Keratinocyte (primary cell): ENCODE data around the gene RAPGEF1. TPM values are rescaled to one million over a fixed set of nuclear protein-coding genes. Genes with fewer than 3 reads are reported as not detected.

Experiments
- DNase-seq: peaks from one replicate; pipeline ENCODE4 v3.0.0-alpha.2; 2011; ENCODE audit warnings: low read depth, missing footprints, low spot score
- FAIRE-seq: peaks from 2 replicates; lab custom pipeline; 2011; peaks lifted over from hg19 to GRCh38; lab: Jason Lieb, UNC
- H2AFZ ChIP-seq: 2 replicates; pipeline ENCODE4 v1.6.0; 2012; ENCODE audit warnings: low read length, control low read depth, inconsistent platforms; ENCODE audit not compliant: control insufficient read depth
- H3K27ac ChIP-seq: 2 replicates; pipeline ENCODE4 v1.5.1; 2011; ENCODE audit warnings: low read length; ENCODE audit not compliant: control insufficient read depth, insufficient read depth
- H3K27me3 ChIP-seq: 3 replicates; pipeline ENCODE4 v1.6.0; 2011; ENCODE audit warnings: low read length; ENCODE audit not compliant: control insufficient read depth, insufficient read depth; ENCODE audit errors: extremely low read depth
- H3K36me3 ChIP-seq, 2 experiments: 2 replicates in 1 of 2; 3 replicates in 1 of 2; pipeline ENCODE4 v1.5.1; 2011; ENCODE audit warnings: low read length in 2 of 2, mild to moderate bottlenecking in 1 of 2; ENCODE audit not compliant: control insufficient read depth in 2 of 2, insufficient read depth in 2 of 2; ENCODE audit errors: extremely low read depth in 1 of 2
- H3K4me1 ChIP-seq: 3 replicates; pipeline ENCODE4 v1.5.1; 2011; ENCODE audit warnings: low read length; ENCODE audit not compliant: control insufficient read depth, insufficient read depth; ENCODE audit errors: extremely low read depth
- H3K4me2 ChIP-seq: 3 replicates; pipeline ENCODE4 v1.6.0; 2011; ENCODE audit warnings: low read depth, low read length; ENCODE audit not compliant: control insufficient read depth, insufficient read depth; ENCODE audit errors: extremely low read depth
- H3K4me3 ChIP-seq, 3 experiments: fragments of 200-600 bp in 1 of 3; sonication (generic) in 1 of 3; 2 replicates in 2 of 3; 3 replicates in 1 of 3; pipeline ENCODE4 v1.5.1; 2011 to 2016; ENCODE audit warnings: low read length in 3 of 3, mild to moderate bottlenecking in 3 of 3, control low read depth in 2 of 3, inconsistent platforms in 1 of 3, low read depth in 1 of 3, mixed read lengths in 1 of 3, mixed run types in 1 of 3, moderate library complexity in 1 of 3; ENCODE audit not compliant: control insufficient read depth in 2 of 3, insufficient read depth in 2 of 3; ENCODE audit errors: extremely low read depth in 1 of 3
- H3K79me2 ChIP-seq: 2 replicates; pipeline ENCODE4 v1.6.0; 2012; ENCODE audit warnings: low read length; ENCODE audit not compliant: control insufficient read depth, insufficient read depth
- H3K9ac ChIP-seq: 3 replicates; pipeline ENCODE4 v1.6.0; 2011; ENCODE audit warnings: low read length; ENCODE audit not compliant: control insufficient read depth, insufficient read depth; ENCODE audit errors: extremely low read depth
- H3K9me1 ChIP-seq: 3 replicates; pipeline ENCODE4 v1.6.0; 2011; ENCODE audit warnings: low read length; ENCODE audit not compliant: control insufficient read depth, insufficient read depth; ENCODE audit errors: extremely low read depth
- H3K9me3 ChIP-seq: 2 replicates; pipeline ENCODE4 v1.5.1; 2012; ENCODE audit warnings: low read depth, low read length; ENCODE audit not compliant: control insufficient read depth
- H4K20me1 ChIP-seq: 3 replicates; pipeline ENCODE4 v1.6.0; 2011; ENCODE audit warnings: low read length; ENCODE audit not compliant: control insufficient read depth, insufficient read depth; ENCODE audit errors: extremely low read depth
- EZH2 ChIP-seq: IDR thresholded peaks from one replicate; pipeline ENCODE4 v1.6.1; 2012; ENCODE audit warnings: inconsistent platforms, mild to moderate bottlenecking, low read length, moderate library complexity
- dilution Hi-C: fragments of 300-500 bp; cut with MboI; formaldehyde crosslinking; loops from one replicate; pipeline ENCODE4 v1.7.0; 2020; ENCODE audit warnings: low sequenced_read_pairs; ENCODE audit not compliant: extremely low pct_ligation_motif_present
- polyA plus RNA-seq, 5 experiments: library from polyadenylated mRNA; depleted of rRNA in 3 of 5; stranded (reverse) in 3 of 5; stranded (forward) in 1 of 5; unstranded in 1 of 5; fragments of >200 nt; gene quantifications; 1 replicate in 1 of 5; 2 replicates in 3 of 5; 3 replicates in 1 of 5; pipeline versions ENCODE4 v1.2.1 to v1.2.3, GENCODE V29; 2011 to 2012; ENCODE audit warnings: missing spikeins in 2 of 5, low read depth in 1 of 5, low replicate concordance in 1 of 5
- TF ChIP-seq, protein P1 (sequence below), 3 experiments: IDR thresholded peaks in 1 of 3; conservative IDR thresholded peaks in 1 of 3; optimal IDR thresholded peaks in 1 of 3; 2 replicates in 2 of 3; 3 replicates in 1 of 3; pipeline versions ENCODE3 to v1.5.1; 2011; ENCODE audit warnings: low read length in 3 of 3, mild to moderate bottlenecking in 3 of 3, moderate library complexity in 2 of 3, control low read depth in 1 of 3, inconsistent platforms in 1 of 3; ENCODE audit not compliant: insufficient read depth in 2 of 3; ENCODE audit errors: extremely low read depth in 1 of 3

The RAPGEF1 gene
- polyA plus RNA-seq, 1 donor (not counting 4 experiments of a cell fraction or from before 2014, with no cell fraction given) = 18.5 TPM

DNA sequence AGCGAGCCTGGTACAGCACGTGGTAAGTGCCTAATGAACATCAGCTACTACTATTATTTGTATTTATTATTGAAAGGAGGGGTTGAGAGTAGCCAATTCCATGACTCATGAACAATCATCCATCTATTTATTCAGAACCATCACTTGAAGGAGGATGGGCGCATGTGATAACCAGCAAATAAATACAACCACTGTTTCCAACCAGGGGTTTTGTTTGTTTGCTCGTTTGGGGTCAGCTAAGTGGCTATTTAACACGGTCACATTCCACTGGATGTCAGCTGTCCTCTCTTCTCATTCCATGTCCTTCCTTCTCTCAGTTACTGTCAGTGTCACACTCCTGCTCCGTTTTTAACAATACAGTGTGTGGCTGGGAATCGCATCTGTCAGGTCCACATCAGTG lies 8.6 kb downstream of the RAPGEF1 start:
- FAIRE-seq = no peak
- H3K4me2 ChIP-seq = peak overlapping the region; percentile 34
- H3K4me1 ChIP-seq = peaks cover 80% of the 10 kb centered on the region
- TF ChIP-seq, protein P1, sequence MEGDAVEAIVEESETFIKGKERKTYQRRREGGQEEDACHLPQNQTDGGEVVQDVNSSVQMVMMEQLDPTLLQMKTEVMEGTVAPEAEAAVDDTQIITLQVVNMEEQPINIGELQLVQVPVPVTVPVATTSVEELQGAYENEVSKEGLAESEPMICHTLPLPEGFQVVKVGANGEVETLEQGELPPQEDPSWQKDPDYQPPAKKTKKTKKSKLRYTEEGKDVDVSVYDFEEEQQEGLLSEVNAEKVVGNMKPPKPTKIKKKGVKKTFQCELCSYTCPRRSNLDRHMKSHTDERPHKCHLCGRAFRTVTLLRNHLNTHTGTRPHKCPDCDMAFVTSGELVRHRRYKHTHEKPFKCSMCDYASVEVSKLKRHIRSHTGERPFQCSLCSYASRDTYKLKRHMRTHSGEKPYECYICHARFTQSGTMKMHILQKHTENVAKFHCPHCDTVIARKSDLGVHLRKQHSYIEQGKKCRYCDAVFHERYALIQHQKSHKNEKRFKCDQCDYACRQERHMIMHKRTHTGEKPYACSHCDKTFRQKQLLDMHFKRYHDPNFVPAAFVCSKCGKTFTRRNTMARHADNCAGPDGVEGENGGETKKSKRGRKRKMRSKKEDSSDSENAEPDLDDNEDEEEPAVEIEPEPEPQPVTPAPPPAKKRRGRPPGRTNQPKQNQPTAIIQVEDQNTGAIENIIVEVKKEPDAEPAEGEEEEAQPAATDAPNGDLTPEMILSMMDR (optimal IDR thresholded peaks at IDR 0.05 in 1 of 3, IDR thresholded peaks at IDR 0.05 in 1 of 3, conservative IDR thresholded peaks at IDR 0.05 in 1 of 3; ENCODE audit: extremely low read depth in 1 of 3, insufficient read depth in 2 of 3, low read length in 3 of 3) = no peak
- no peak for TF ChIP-seq EZH2
- peaks cover 0 to 4% of the 10 kb centered on the region in 2 experiments for H3K36me3 ChIP-seq
- H3K9me1 ChIP-seq = peaks cover 16% of the 10 kb centered on the region
- peaks cover 18% of the 10 kb centered on the region for H4K20me1 ChIP-seq
- no peaks in the 10 kb centered on the region for H3K27me3 ChIP-seq
- H3K9ac ChIP-seq = peak overlapping the region; percentile 62
- dilution Hi-C loops = no loop called here
- H3K4me3 ChIP-seq = no peak overlapping the region
- no peaks in the 10 kb centered on the region for H3K9me3 ChIP-seq
- peaks cover 40% of the 10 kb centered on the region for H3K79me2 ChIP-seq
- H2AFZ ChIP-seq = no peak overlapping the region
- peak overlapping the region; percentile 91 for H3K27ac ChIP-seq
- no peak for DNase-seq

DNA sequence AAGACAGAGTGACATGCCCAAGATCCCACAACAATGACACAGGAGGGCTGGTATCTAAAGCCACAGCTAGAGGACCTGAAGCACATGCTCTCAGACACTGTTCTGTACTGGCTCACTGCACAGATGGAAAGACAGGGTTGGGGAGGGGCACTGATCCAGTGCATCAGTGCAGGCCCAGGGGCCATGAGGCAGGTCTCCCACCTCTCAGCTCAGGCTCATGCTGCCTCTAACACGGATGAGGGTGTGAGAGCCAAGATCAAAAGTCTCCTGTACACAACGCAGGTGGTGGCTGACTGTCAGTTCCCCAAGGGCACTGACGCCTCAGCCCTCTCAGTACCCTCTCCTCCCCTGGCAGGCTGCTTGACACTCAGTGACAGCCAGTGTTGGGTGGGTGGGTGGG lies 10.9 kb downstream of the RAPGEF1 start:
- peaks cover 7% of the 10 kb centered on the region for H4K20me1 ChIP-seq
- no peaks in the 10 kb centered on the region for H3K9me3 ChIP-seq
- peaks cover 42% of the 10 kb centered on the region for H3K79me2 ChIP-seq
- peaks cover 69% of the 10 kb centered on the region for H3K4me1 ChIP-seq
- TF ChIP-seq, protein P1 (optimal IDR thresholded peaks at IDR 0.05 in 1 of 3, IDR thresholded peaks at IDR 0.05 in 1 of 3, conservative IDR thresholded peaks at IDR 0.05 in 1 of 3; ENCODE audit: extremely low read depth in 1 of 3, insufficient read depth in 2 of 3, low read length in 3 of 3) = no peak
- no peak for TF ChIP-seq EZH2
- FAIRE-seq (no peak), DNase-seq (no peak)
- H3K4me2 ChIP-seq = peak overlapping the region; percentile 63
- H3K27me3 ChIP-seq = no peaks in the 10 kb centered on the region
- peak overlapping the region in 2 of 3 experiments; percentile 9 to 15 for H3K4me3 ChIP-seq
- peaks cover 9% of the 10 kb centered on the region for H3K9me1 ChIP-seq
- H3K36me3 ChIP-seq = no peaks in the 10 kb centered on the region
- H2AFZ ChIP-seq = no peak overlapping the region
- dilution Hi-C loops = no loop called here
- peak overlapping the region; percentile 68 for H3K27ac ChIP-seq
- H3K9ac ChIP-seq = peak overlapping the region; percentile 59
